Activated CD8-positive, alpha-beta T cell treated with anti-CD3 and anti-CD28 coated beads, Interleukin-2, amount 10 ng/mL, durations not matched to agents 7 days and 5 days (primary cell): ENCODE data around the gene FBLN1. TPM values are rescaled to one million over a fixed set of nuclear protein-coding genes. Genes with fewer than 3 reads are reported as not detected.

Experiments
- ATAC-seq: fragments of 150-1000 bp; cut with Tn5 transposase; one replicate; pipeline ENCODE4 v1.10.0; 2021; ENCODE audit warnings: moderate library complexity
- CTCF ChIA-PET: fragments of 350-600 bp; sonication (Branson Sonifier 250); formaldehyde crosslinking; loops from one replicate; lab custom pipeline; 2021; ENCODE audit warnings: antibody characterized with exemption; lab: Charles Lee
- POLR2A ChIA-PET: fragments of 350-600 bp; sonication (Branson Sonifier 250); formaldehyde crosslinking; loops from one replicate; lab custom pipeline; 2021; ENCODE audit warnings: antibody characterized with exemption; lab: Charles Lee
- DNase-seq: peaks from one replicate; pipeline ENCODE4 v3.0.0-alpha.2; 2020
- H3K27ac Mint-ChIP-seq: one replicate; pipeline ENCODE4 v1.8.0; 2021; ENCODE audit warnings: mild to moderate bottlenecking, mixed read lengths
- H3K27me3 Mint-ChIP-seq: one replicate; pipeline ENCODE4 v1.8.0; 2021; ENCODE audit warnings: low read depth, mixed read lengths
- H3K36me3 Mint-ChIP-seq: one replicate; pipeline ENCODE4 v1.8.0; 2021; ENCODE audit warnings: low read depth, mixed read lengths
- H3K4me1 Mint-ChIP-seq: one replicate; pipeline ENCODE4 v1.8.0; 2021; ENCODE audit warnings: low read depth, mixed read lengths
- H3K4me3 Mint-ChIP-seq: one replicate; pipeline ENCODE4 v1.8.0; 2021; ENCODE audit warnings: mild to moderate bottlenecking, mixed read lengths
- H3K9me3 Mint-ChIP-seq: one replicate; pipeline ENCODE4 v1.8.0; 2022; ENCODE audit warnings: mixed read lengths; ENCODE audit not compliant: insufficient read depth
- total RNA-seq, 2 experiments: library from RNA; stranded (reverse); gene quantifications; one replicate each; pipeline ENCODE4 v1.2.3, GENCODE V29; 2021

The FBLN1 gene
- total RNA-seq, 2 experiments from 2014 or later: not detected

DNA sequence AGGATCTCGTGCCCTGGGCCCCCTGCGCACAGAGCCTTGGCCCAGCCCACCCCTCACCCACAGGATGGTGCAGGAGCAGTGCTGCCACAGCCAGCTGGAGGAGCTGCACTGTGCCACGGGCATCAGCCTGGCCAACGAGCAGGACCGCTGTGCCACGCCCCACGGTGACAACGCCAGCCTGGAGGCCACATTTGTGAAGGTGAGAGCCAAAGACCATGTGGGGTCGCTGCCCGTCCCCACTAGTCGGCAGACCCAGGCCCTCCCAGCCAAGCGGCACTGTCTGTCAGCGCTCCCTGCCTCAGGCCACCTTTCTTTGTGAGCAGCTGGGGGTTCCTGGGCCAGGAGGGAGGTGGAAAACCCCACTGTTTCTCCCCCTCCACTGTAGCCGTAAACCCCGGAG lies 22.8 kb downstream of the FBLN1 start:
- DNase-seq: no peak
- H3K27me3 Mint-ChIP-seq: no peaks in the 10 kb centered on the region
- ChIA-PET POLR2A (interaction anchor here (1.0 kb wide), 1 partner anchor 40 kb away, joined by 3 read pairs; no protein-coding TSS in a partner anchor), CTCF (interaction anchor here (1.6 kb wide), 1 partner anchor 28 kb away, joined by 4 read pairs; no protein-coding TSS in a partner anchor)
- no peaks in the 10 kb centered on the region for H3K4me1 Mint-ChIP-seq
- no peaks in the 10 kb centered on the region for H3K9me3 Mint-ChIP-seq
- no peaks in the 10 kb centered on the region for H3K36me3 Mint-ChIP-seq
- ATAC-seq: no peak
- H3K27ac Mint-ChIP-seq: no peak overlapping the region
- no peak overlapping the region for H3K4me3 Mint-ChIP-seq

DNA sequence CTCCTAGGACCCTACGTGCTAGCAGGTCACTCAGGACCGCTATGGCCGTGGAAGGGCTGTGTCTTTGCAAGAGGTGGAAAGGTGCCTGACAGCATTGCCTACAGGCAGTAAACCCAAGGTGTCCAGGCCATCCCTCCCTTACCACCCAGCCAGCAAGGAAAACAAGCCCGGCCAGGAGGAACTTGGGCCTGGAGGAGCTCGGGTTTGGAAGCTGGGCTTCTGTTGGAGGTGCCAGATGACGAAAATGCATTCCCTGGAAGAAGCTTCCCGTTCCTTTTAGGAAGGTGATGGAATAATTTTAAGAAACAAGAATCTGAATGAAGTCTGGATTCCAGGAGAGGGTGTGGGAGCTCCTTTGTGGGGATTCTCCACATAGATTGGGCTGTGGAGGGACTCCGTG lies 23.6 kb downstream of the FBLN1 start:
- ChIA-PET CTCF (interaction anchor here (1.6 kb wide), 1 partner anchor 28 kb away, joined by 4 read pairs; no protein-coding TSS in a partner anchor), POLR2A (no interaction called here)
- Mint-ChIP-seq H3K4me1 (no peaks in the 10 kb centered on the region), H3K27me3 (no peaks in the 10 kb centered on the region), H3K27ac (no peak overlapping the region), H3K4me3 (no peak overlapping the region), H3K36me3 (no peaks in the 10 kb centered on the region), H3K9me3 (no peaks in the 10 kb centered on the region)
- DNase-seq (no peak), ATAC-seq (no peak)

DNA sequence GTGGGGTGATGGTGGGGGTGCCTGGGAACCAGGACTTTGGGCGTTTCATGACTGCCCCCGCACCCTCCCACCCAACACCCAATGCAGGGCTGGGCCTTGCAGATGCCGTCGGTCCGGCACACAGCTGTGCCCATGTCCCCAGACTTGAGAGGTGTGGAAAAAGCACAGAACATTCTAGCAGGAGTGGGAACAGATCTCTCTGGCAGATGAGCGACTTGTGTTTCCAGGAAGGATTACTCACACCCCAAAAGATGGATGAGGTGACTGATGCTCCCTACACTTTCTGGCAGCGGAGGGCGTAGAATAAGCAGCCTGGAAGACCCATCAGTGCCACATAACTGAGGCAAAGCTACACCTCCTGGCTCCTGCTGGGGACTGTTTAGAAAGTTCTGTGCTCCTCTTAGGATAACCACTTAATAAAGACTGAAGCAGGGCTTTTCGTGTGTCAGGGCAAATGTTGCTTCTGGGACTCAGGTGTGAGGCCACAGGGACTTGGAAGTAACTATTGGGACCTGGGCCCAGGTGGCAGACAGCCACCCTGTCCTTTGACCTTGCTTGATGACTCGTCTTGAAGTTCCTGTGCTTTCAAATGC lies 24.2 kb downstream of the FBLN1 start:
- Mint-ChIP-seq H3K4me3 (no peak overlapping the region), H3K9me3 (no peaks in the 10 kb centered on the region), H3K27me3 (no peaks in the 10 kb centered on the region), H3K36me3 (no peaks in the 10 kb centered on the region), H3K27ac (no peak overlapping the region), H3K4me1 (no peaks in the 10 kb centered on the region)
- no peak for DNase-seq
- no peak for ATAC-seq
- ChIA-PET POLR2A (no interaction called here), CTCF (interaction anchor here (0.9 to 1.6 kb wide), 2 partner anchors 27 to 65 kb away, joined by 3 to 4 read pairs; no protein-coding TSS in a partner anchor)

DNA sequence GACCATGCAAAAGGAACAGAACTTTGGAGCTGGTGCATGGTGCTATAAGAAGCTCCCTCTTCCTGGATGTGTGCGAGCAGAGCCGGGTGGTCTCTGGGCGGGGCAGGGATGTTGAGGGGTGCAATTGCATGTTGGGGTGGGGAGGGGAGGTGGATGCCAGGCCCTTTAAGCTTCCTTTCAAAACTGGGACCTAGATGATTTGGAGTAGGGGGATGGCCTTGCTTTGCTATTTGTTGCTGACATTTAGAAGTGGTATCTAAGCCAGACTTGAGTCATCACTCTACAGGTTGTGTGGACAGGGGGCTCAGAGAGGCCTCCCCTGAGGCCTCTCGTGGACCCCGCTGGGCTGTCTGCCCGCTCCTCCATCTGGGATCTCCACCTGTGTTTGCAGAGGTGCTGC lies 24.8 kb downstream of the FBLN1 start:
- Mint-ChIP-seq H3K27me3 (no peaks in the 10 kb centered on the region), H3K9me3 (no peaks in the 10 kb centered on the region), H3K4me1 (no peaks in the 10 kb centered on the region), H3K4me3 (no peak overlapping the region), H3K36me3 (no peaks in the 10 kb centered on the region), H3K27ac (no peak overlapping the region)
- ATAC-seq: no peak
- no peak for DNase-seq
- CTCF ChIA-PET: interaction anchor here (0.9 kb wide), 1 partner anchor 66 kb away, joined by 3 read pairs; no protein-coding TSS in a partner anchor
- POLR2A ChIA-PET: no interaction called here

DNA sequence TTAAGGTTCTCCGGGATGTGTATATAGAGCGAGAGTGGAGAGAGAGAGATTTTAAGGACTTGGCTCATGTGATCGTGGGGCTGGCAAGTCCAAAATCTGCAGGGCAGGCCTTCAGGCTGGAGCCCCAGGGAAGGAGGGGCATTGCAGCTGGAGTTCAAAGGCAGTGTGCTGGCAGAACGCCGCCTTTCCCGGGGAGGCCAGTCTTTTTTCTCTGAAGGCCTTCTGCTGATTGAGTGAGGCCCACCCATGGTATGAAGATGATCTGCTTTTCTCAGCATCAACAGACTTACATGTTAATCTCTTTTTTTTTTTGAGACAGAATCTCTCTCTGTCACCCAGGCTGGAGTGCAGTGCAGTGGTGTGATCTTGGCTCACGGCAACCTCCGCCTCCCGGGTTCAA lies 25.4 kb downstream of the FBLN1 start:
- Mint-ChIP-seq H3K4me3 (no peak overlapping the region), H3K36me3 (no peaks in the 10 kb centered on the region), H3K9me3 (no peaks in the 10 kb centered on the region), H3K4me1 (no peaks in the 10 kb centered on the region), H3K27ac (no peak overlapping the region), H3K27me3 (no peaks in the 10 kb centered on the region)
- no peak for DNase-seq
- no peak for ATAC-seq
- ChIA-PET CTCF (interaction anchor here (0.9 kb wide), 1 partner anchor 67 kb away, joined by 3 read pairs; no protein-coding TSS in a partner anchor), POLR2A (no interaction called here)

DNA sequence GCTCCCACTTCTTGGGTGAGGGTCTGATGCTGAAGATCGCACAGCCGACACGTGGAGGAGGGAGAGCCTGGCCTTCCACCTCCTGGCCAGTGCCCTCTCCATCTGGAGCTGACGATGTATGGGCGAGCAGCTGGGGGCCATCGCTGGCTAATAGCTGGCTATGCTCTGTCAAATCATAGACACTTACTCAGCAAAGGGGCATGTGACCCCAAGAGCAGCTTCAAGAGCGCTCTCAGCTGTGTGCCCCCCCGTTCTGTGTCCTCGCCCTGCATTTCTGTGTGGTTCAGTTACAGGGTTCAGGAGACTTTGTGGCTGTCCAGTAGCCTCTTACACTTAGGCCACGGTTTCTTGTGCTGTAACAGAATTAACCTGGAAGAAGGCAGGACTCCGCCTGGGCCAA lies 26.4 kb downstream of the FBLN1 start:
- ChIA-PET POLR2A (no interaction called here), CTCF (no interaction called here)
- H3K4me1 Mint-ChIP-seq: no peaks in the 10 kb centered on the region
- H3K36me3 Mint-ChIP-seq: no peaks in the 10 kb centered on the region
- ATAC-seq: no peak
- H3K27ac Mint-ChIP-seq: no peak overlapping the region
- H3K4me3 Mint-ChIP-seq: no peak overlapping the region
- no peaks in the 10 kb centered on the region for H3K9me3 Mint-ChIP-seq
- no peaks in the 10 kb centered on the region for H3K27me3 Mint-ChIP-seq
- no peak for DNase-seq

DNA sequence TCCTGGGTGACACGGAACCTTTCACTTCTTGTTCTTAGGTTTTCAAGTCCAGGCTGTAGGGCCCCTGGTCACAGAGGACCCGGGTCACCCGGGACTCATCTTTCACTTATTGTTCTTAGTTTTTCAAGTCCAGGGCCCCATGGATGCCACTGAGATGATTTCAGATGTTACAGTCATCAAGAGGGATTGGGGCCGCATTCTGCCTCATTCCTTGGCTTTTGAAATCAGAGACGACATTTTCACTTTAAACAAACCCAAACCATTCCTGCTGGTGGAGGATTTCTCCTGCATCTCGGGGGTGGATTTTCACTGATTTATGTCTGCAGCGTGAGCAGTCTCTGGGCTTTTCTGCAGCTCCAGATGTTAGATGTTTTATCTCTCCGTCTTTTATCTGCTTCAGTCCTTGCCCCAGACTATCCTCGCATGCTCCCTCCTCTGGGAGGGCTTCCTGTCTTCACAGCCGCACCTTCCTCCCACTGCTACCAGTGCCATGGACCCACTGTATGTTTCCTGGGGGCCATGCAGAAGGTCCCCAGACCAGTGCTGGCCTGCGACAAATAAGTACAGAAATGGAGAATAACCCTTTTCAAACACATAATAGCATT lies 27.4 kb downstream of the FBLN1 start:
- DNase-seq: no peak
- ChIA-PET CTCF (no interaction called here), POLR2A (no interaction called here)
- Mint-ChIP-seq H3K9me3 (no peaks in the 10 kb centered on the region), H3K27ac (no peak overlapping the region), H3K36me3 (no peaks in the 10 kb centered on the region), H3K27me3 (no peaks in the 10 kb centered on the region), H3K4me3 (no peak overlapping the region), H3K4me1 (no peaks in the 10 kb centered on the region)
- ATAC-seq: no peak

DNA sequence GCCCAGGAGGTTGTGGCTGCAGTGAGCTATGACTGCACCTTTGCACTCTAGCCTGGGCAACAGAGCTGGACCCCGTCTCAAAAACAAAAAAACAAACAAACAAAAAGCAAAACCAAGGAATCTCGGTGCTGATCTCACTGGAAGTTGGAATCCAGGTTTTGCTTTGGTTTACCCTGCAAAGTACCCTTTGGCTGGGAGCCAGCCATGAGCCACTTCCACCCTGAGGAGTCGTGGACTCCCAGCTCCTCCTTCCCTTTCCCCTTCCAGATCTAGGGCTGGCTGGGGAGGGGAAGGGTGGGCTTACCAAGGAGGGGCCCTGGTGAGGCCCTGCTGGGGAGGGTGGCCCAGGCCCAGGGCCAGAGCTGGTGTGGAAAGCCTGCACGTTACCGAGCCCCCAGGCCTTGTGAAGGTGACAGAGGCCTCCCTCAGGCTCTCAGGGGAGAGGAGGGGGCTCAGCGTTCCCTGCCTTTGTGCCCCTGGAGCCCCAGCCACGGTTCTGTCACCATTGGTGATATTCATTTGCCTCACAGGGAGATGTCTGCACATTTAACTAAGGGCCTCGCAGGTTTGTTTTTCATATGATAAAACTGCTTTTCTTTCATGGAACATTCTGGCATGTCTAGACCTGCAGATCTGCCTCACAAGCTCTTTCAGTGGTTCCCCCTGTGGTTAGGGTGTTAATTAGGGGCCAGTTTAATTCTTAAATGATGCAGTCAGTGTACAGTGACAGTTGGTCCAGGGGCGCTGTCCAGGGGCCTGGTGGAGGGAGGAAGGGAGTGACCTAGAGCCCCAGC lies 29.0 kb downstream of the FBLN1 start:
- H3K36me3 Mint-ChIP-seq: no peaks in the 10 kb centered on the region
- no peaks in the 10 kb centered on the region for H3K4me1 Mint-ChIP-seq
- POLR2A ChIA-PET: no interaction called here
- no peak for ATAC-seq
- no peak for DNase-seq
- H3K27ac Mint-ChIP-seq: no peak overlapping the region
- no peaks in the 10 kb centered on the region for H3K27me3 Mint-ChIP-seq
- CTCF ChIA-PET: no interaction called here
- H3K9me3 Mint-ChIP-seq: no peaks in the 10 kb centered on the region
- no peak overlapping the region for H3K4me3 Mint-ChIP-seq

DNA sequence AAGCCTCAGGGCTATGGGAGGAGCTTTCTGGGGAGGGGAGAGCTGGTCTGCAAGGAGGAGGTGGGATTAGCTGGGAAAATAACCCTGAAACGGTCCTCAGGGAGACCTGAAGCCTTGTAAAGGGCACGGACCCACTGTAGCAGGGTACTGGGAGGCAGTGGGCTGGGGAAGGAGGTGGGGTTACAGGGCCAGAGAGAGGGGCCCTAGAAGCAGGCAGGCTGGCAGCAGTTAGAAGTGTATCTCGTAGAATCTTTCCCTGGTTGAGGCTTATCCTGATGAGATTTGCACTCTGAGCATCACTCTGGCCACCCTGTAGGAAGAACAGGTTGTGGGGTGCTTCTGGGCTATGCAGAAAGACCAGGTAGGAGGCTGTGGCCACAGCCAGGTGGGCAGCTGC lies 29.6 kb downstream of the FBLN1 start:
- no peak for DNase-seq
- POLR2A ChIA-PET: no interaction called here
- H3K4me1 Mint-ChIP-seq: no peaks in the 10 kb centered on the region
- H3K27ac Mint-ChIP-seq: no peak overlapping the region
- ATAC-seq: no peak
- no peak overlapping the region for H3K4me3 Mint-ChIP-seq
- CTCF ChIA-PET: no interaction called here
- no peaks in the 10 kb centered on the region for H3K36me3 Mint-ChIP-seq
- H3K27me3 Mint-ChIP-seq: no peaks in the 10 kb centered on the region
- H3K9me3 Mint-ChIP-seq: no peaks in the 10 kb centered on the region

DNA sequence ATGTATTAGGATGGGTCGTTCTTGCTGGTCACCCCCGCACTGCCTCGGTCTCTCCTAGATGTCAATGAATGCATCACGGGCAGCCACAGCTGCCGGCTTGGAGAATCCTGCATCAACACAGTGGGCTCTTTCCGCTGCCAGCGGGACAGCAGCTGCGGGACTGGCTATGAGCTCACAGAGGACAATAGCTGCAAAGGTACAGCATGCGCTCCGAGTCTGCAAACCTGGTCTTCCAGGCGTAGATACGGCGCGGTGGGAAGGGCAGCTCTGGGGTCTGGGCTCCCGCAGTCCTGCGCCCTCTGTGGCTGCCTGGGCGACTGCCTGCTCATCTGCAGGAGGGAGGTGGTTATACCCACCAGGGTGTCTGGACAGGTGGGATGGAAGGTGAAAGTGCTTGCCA lies 31.0 kb downstream of the FBLN1 start:
- DNase-seq (no peak), ATAC-seq (no peak)
- H3K27me3 Mint-ChIP-seq: no peaks in the 10 kb centered on the region
- POLR2A ChIA-PET: no interaction called here
- no peaks in the 10 kb centered on the region for H3K9me3 Mint-ChIP-seq
- CTCF ChIA-PET: no interaction called here
- no peaks in the 10 kb centered on the region for H3K4me1 Mint-ChIP-seq
- no peak overlapping the region for H3K4me3 Mint-ChIP-seq
- no peak overlapping the region for H3K27ac Mint-ChIP-seq
- H3K36me3 Mint-ChIP-seq: no peaks in the 10 kb centered on the region

DNA sequence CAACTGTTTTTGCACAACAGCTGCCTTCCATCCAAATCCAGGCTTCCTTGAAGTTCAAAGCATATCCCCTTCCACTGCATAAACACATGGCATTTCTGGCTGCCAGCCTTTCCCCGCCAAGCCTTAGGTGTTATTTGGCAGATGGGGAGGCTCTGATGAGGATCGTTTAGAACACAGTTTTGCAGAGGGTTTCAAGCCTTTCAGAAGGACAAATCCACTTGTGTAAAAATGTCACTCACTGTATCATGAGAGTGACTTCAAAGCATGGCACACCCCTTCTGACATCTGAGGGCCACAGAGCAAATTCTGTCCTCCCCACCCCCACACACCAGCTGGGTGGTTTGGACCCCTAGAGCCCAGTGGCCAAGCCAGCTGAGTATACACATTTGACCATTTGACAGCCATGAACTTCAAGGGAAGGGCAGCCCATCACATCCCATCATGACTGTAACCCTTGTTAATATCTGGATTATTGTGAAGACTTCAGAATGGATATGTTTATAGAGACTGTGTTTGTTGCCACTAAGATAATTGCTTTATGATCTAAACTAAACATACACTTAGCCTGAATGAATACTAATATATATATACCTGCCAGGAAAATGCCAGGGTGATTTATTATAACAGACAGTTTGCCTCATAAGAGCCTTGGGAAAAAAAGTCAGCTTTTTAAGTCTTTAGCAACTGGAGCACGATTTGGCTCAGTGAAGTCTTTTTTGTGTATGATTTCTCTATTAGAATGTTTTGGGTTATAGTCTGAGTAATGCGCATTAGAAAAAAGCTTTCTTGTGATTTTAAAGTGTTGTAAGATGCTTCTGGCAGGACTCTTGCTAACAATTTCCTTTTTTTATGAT lies 31.9 kb downstream of the FBLN1 start:
- CTCF ChIA-PET: no interaction called here
- H3K4me1 Mint-ChIP-seq: no peaks in the 10 kb centered on the region

More for the DNA sequence above, 31.9 kb downstream of the FBLN1 start:
- POLR2A ChIA-PET: no interaction called here
- DNase-seq (no peak), ATAC-seq (no peak)
- H3K9me3 Mint-ChIP-seq: no peaks in the 10 kb centered on the region
- no peaks in the 10 kb centered on the region for H3K36me3 Mint-ChIP-seq
- no peaks in the 10 kb centered on the region for H3K27me3 Mint-ChIP-seq
- H3K4me3 Mint-ChIP-seq: no peak overlapping the region
- H3K27ac Mint-ChIP-seq: no peak overlapping the region
